ENCODE data around the gene CALCOCO1. TPM values are rescaled to one million over a fixed set of nuclear protein-coding genes. Genes with fewer than 3 reads are reported as not detected.
"Not testable (repeated sequence)": the region's sequence is repeated elsewhere in the genome, so short reads cannot be mapped to it uniquely, and the experiment has no call there.

Gene CALCOCO1
- total and polyA plus RNA-seq, 9 donors: 52.2 to 202 (median 142) TPM

- intact Hi-C loops (cut with DNase I): no loop called here
- no peaks in the 10 kb centered on the region for H3K4me1 ChIP-seq (ENCODE audit: insufficient read depth)
- DNase-seq: no peak
- no peaks in the 10 kb centered on the region for H3K27me3 ChIP-seq
- H3K9me3 ChIP-seq: no peaks in the 10 kb centered on the region
- 77 to 80% (median 77%) methylated on average over 3 of the region's 3 CpGs for WGBS, 3 donors
- no peaks in the 10 kb centered on the region for H3K36me3 ChIP-seq
- H3K27ac ChIP-seq: no peak overlapping the region
- no peak overlapping the region for H3K4me3 ChIP-seq
- TF ChIP-seq EP300 (IDR thresholded peaks at IDR 0.05): no peak
- TF ChIP-seq, protein P1, sequence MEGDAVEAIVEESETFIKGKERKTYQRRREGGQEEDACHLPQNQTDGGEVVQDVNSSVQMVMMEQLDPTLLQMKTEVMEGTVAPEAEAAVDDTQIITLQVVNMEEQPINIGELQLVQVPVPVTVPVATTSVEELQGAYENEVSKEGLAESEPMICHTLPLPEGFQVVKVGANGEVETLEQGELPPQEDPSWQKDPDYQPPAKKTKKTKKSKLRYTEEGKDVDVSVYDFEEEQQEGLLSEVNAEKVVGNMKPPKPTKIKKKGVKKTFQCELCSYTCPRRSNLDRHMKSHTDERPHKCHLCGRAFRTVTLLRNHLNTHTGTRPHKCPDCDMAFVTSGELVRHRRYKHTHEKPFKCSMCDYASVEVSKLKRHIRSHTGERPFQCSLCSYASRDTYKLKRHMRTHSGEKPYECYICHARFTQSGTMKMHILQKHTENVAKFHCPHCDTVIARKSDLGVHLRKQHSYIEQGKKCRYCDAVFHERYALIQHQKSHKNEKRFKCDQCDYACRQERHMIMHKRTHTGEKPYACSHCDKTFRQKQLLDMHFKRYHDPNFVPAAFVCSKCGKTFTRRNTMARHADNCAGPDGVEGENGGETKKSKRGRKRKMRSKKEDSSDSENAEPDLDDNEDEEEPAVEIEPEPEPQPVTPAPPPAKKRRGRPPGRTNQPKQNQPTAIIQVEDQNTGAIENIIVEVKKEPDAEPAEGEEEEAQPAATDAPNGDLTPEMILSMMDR (IDR thresholded peaks at IDR 0.05): no peak
- no peak for TF ChIP-seq POLR2A (IDR thresholded peaks at IDR 0.05)
Observed at GRCh38 chr12:53684654-53685220, 42.5 kb downstream of the CALCOCO1 start.

GRCh38 chr12:53683983-53684382 is 43.3 kb downstream of the CALCOCO1 start:
- 91 to 93% (median 92%) methylated on average over 9 of the region's 9 CpGs for WGBS, 3 donors
- Histone ChIP-seq H3K9me3 (no peaks in the 10 kb centered on the region), H3K36me3 (no peaks in the 10 kb centered on the region), H3K4me1 (ENCODE audit: insufficient read depth) (no peaks in the 10 kb centered on the region), H3K27ac (no peak overlapping the region), H3K4me3 (no peak overlapping the region), H3K27me3 (no peaks in the 10 kb centered on the region)
- intact Hi-C loops (cut with DNase I): no loop called here
- TF ChIP-seq, protein P1 (IDR thresholded peaks at IDR 0.05): no peak
- TF ChIP-seq EP300 (IDR thresholded peaks at IDR 0.05) (no peak), POLR2A (IDR thresholded peaks at IDR 0.05) (no peak)
- DNase-seq: no peak

DNA sequence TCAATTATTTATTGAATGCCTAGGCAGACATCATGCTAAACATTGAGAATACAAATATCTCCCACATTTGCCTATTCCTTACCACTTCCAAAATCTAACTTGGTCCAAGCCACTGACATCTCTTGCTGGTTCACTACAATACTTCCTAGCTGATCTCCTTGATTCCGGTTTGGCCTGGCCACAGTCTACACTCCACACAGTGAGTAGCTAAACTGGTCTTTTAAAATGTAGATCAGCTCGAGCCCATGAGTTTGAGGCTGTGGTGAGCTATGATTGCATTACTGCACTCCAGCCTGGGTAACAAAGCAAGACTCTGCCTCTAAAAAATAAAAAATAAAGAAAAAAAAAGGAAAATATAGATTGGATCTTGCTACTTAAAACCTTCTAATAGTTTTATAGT is 43.8 kb downstream of the CALCOCO1 start:
- TF ChIP-seq POLR2A (IDR thresholded peaks at IDR 0.05) (no peak), EP300 (IDR thresholded peaks at IDR 0.05) (no peak)
- TF ChIP-seq, protein P1 (IDR thresholded peaks at IDR 0.05): no peak

GRCh38 chr12:53680061-53680460 is 47.2 kb downstream of the CALCOCO1 start:
- WGBS, 3 donors: 87 to 88% (median 87%) methylated on average over 5 of the region's 5 CpGs
- H3K27ac ChIP-seq; DNase-seq; H3K36me3 ChIP-seq; H3K27me3 ChIP-seq; intact Hi-C loops (cut with DNase I); H3K4me1 ChIP-seq (ENCODE audit: insufficient read depth); H3K9me3 ChIP-seq; H3K4me3 ChIP-seq: not testable (repeated sequence)

More for the DNA sequence above, 43.8 kb downstream of the CALCOCO1 start:
- Histone ChIP-seq H3K27ac (no peak overlapping the region), H3K4me3 (no peak overlapping the region), H3K36me3 (no peaks in the 10 kb centered on the region), H3K4me1 (ENCODE audit: insufficient read depth) (no peaks in the 10 kb centered on the region), H3K27me3 (no peaks in the 10 kb centered on the region), H3K9me3 (no peaks in the 10 kb centered on the region)
- intact Hi-C loops (cut with DNase I): no loop called here
- DNase-seq: no peak
- WGBS, 3 donors: 95% methylated on average over 2 of the region's 2 CpGs

GRCh38 chr12:53677800-53678148 is 49.5 kb downstream of the CALCOCO1 start:
- peaks cover 11% of the 10 kb centered on the region for H3K4me1 ChIP-seq (ENCODE audit: insufficient read depth)
- H3K9me3 ChIP-seq: no peaks in the 10 kb centered on the region
- WGBS, 3 donors: 35 to 42% (median 39%) methylated on average over 5 of the region's 5 CpGs
- H3K4me3 ChIP-seq: peak overlapping the region; percentile 90
- peak overlapping the region; percentile 88 to 95 for H3K27ac ChIP-seq
- H3K36me3 ChIP-seq: no peaks in the 10 kb centered on the region
- intact Hi-C loops (cut with DNase I): loop anchor here in 3 of 4 donors (5.0 to 10.0 kb wide), 3 partner anchors 50 to 135 kb away; partner anchors contain the start of gene ATF7 (in 2 of the 3)
- TF ChIP-seq POLR2A (IDR thresholded peaks at IDR 0.05) (no peak), EP300 (IDR thresholded peaks at IDR 0.05) (no peak)
- TF ChIP-seq, protein P1 (IDR thresholded peaks at IDR 0.05): no peak
- H3K27me3 ChIP-seq: no peaks in the 10 kb centered on the region
- no peak for DNase-seq
